HG03520 (cell line): ENCODE results near the gene GPAT2.
"Not testable (repeated sequence)": the region's sequence is repeated elsewhere in the genome, so short reads cannot be mapped to it uniquely, and the experiment has no call there.

ENCODE experiments used
- ATAC-seq: cut with Tn5 transposase; IDR thresholded peaks from one replicate; pipeline ENCODE4 v1.9.1; 2021; ENCODE audit warnings: mild to moderate bottlenecking, moderate library complexity; ENCODE audit not compliant: unreplicated experiment

The GPAT2 gene, protein sequence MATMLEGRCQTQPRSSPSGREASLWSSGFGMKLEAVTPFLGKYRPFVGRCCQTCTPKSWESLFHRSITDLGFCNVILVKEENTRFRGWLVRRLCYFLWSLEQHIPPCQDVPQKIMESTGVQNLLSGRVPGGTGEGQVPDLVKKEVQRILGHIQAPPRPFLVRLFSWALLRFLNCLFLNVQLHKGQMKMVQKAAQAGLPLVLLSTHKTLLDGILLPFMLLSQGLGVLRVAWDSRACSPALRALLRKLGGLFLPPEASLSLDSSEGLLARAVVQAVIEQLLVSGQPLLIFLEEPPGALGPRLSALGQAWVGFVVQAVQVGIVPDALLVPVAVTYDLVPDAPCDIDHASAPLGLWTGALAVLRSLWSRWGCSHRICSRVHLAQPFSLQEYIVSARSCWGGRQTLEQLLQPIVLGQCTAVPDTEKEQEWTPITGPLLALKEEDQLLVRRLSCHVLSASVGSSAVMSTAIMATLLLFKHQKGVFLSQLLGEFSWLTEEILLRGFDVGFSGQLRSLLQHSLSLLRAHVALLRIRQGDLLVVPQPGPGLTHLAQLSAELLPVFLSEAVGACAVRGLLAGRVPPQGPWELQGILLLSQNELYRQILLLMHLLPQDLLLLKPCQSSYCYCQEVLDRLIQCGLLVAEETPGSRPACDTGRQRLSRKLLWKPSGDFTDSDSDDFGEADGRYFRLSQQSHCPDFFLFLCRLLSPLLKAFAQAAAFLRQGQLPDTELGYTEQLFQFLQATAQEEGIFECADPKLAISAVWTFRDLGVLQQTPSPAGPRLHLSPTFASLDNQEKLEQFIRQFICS

DNA sequence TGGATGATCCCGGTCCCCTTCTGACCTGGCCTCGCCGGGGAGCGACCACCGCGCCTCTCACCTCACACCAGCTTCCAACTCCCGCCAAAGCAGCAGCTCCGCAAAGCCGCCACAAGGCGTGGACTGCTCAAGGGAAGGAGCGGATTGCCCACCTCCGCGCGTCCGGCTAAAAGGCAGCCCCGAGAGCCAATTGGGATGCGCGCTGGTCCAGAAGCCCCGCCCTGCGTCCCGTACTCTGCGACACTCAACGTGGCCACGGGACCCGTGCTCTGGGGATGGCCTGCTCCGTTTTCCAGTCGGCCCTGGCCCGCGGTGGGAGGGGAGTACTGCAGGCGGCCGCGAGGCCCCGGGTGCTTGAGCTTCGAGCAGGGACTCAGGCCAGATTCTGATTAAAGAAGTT lies at the start of gene GPAT2:
Gene GPAT2, minus strand, starts transcription at position 125 of the 400 bp plus-strand sequence. CDS start 2,557 bp downstream, outside the sequence.
- ATAC-seq = not testable (repeated sequence)

DNA sequence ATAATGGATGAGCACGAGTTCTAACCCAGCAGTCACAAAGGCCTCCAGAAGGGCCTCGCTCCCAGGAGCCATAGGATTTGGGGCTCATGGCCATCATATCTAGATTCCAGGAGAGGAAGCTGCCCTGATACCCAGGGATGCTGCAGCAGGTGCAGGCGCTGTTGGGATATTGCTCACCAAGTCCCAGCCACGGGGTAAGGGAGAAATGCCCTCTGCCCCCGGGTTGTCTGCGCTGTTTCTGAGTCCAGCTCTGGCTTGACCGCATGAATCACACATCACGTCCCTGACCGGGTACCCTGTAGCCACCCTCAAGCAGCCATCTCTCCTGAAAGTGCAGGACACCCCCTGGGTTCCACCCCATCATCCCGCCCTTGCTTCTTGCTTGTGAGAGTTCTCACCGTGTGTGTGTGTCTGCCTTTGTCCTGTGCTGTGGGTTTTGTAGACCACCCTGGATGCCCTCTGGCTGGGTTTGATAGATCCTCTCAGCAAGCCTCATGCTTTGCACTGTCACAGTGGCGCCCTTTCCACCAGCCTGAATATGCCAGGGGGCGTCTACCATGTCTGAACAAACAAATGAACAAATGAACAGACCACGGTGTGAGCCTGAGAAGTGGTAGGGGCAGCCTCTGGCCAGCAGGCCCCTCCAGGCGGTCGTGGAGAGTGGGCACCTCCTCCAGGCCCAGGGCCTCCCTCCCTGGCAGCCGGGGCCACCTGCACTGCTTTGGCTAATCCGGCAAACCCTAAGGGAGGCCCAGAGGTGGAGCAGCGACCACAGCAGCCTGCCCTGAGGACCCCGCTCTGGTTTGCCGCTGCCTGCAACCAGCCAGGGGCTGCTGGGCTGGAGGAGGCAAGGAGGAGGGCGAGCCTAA lies 49.5 kb upstream of the GPAT2 start:
- no peak for ATAC-seq

DNA sequence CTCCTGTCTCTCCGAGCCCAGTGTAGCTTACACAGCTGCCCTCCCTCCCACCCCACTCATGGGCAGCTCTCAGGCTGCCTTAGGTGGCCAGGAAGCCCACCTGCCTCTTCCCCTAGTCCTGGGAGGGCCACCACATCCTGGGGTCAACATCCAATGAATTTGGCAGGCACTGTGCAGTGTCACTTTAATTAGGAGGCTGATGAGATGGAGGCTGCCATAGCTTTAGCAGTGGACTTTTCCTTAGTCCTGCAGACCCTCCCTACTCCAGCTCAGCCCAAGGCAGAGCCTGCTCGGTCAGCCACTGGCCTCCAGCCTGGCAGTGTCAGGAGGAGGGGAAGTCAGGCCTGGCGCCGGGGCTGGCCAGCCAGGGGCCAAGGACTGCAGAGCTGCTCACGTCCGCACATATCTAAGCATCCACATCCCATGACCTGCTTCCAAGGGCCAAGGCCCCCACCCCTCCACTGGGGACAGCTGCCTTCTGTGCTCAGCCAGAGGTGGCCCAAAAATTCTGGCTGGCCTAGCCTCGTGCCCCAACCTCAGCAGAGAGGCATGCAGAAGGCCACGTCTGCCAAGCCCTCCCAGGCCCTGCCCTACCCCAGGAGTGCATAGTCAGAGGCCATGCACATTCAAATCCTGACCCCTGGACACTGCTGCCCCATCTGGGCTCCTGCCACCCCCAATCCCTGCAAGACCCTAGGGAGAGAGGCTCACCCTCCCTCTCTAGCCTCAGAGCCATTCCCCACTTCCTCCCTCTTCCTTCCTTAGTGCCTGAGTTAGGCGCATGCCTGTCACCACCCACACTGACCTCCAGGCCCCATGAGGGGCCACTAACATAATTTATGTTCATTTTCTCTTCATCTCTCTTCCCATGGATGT lies 48.6 kb upstream of the GPAT2 start:
- ATAC-seq = no peak

DNA sequence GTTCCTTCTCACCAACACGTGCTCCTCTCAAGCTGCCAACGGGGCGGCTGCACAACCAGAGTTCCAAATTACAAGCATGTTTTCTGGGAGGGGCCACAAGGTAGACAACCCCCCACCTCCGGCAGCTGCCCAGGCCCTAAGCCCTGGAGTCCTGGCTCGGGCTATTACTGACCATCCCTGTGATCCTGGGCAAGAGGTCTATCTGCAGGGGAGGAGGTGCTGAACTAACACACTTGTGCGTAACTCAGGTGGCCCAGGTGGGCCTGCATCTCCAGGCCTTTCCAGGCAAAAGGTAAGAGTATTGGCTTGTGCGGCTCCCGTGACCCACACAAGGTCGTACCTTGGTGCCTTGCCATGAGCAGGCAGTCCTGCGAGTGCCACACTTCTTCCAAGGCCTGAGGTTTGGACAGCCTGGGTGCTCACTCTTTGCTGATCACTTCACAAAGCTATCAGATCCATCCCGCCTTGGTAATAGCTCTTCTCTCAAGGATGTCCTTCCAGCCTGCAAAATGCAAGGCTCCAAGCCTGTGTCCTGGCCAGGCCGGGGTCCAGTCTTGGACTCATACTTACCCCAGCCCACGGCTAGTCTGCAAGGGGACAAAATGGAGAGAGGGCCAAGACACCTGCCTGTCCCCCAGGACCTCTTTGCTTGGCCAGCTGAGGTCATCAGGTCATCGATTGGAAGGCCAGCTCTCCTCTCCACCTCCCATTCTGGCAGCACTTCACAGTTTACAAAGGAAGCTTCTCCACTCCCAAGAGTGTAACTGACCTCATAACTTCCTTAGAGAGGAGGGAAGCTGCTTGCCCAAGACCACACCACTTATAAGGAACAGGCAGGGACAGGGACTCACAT lies 47.7 kb upstream of the GPAT2 start:
- no peak for ATAC-seq

DNA sequence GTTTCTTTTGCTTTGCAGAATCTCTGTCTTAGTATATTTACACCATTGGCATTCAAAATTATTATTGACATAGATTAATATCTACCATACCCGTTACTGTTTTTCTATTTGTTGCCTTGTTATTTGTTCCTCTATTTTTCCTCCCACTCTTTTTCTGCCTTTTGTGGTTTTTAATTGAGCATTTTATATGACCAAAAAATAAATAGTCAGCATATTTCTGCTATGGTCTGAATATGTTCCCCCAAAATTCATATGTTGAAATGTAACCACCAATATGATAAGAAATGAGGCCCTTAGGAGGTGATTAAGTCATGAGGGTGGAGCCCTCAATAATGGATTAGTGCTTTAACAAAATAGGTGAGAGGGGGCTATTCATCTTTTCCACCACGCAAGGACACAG lies 46.3 kb upstream of the GPAT2 start:
- no peak for ATAC-seq

DNA sequence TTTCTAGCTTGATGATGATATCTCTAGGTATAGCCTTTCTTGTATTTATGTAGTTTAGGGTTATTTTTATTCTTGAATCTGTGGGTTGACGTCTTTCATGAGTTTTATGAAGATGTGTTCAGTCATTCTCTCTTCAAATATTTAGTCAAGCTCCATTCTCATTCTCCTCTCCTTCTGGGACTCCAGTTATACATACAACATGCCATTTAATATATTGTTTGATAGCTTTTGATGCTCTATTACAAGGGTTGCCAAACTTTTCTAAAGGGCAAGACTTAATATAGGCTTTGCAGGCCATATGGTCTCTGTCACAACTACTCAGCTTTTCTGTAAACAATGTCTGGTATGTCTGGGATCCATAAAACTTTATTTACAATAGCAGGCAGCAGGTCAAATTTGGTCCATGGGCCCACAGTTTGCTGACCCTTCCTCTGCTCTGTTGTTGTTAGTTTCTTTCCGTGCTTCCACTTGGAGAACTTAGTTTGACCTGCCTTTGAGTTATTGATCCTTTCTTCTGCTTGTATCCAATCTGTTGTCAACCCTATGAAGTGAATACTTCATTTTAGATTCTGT lies 40.6 kb upstream of the GPAT2 start:
- ATAC-seq = no peak

DNA sequence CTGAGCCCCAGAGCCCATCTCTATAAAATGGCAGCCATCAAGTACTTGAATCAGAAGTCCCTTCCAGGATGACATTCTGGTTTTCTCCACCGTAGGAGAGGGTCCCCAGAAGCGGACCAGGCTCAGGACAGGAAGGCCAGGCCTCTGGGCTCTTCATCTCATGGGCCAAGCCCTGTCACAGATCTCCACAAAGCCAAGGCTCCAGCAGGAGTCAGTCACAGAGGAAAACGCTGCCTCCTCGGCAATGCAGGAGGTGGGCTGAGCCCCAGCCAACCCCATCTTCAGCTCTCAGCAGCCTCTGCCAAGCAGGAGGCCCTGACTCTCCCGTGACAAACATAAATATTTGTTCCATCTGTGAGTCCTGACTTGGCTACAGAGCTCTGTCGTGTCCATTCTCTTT lies 39.4 kb upstream of the GPAT2 start:
- no peak for ATAC-seq

DNA sequence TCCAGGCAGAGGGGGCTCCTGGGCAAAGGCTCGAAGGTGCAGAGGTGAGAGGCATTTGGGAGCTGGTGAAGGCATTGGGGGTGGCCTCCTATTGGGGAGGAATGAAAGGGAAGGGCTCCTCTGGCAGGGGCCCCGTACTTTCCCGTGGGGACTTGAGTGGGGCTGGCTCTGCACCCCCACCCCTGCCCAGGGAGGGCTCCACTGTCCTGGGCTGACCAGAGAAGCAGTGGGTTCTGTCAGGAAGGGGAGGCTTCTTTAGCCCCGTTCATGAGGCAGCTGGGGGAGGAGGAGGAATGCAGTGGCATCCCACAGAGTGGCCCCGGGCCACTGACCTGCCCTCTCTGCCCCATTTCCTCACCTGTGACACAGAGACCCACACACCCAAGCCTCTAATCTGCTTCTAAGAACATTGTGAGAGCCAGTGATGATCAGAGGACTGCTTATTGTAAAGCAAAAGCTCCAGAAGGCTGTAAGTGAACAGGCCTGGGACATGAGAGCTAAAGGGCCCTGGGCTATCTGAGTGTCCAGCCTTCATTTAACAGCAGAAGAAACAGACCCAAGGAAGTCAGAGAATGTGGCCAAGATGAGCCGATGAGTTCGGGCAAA lies 38.6 kb upstream of the GPAT2 start:
- no peak for ATAC-seq

DNA sequence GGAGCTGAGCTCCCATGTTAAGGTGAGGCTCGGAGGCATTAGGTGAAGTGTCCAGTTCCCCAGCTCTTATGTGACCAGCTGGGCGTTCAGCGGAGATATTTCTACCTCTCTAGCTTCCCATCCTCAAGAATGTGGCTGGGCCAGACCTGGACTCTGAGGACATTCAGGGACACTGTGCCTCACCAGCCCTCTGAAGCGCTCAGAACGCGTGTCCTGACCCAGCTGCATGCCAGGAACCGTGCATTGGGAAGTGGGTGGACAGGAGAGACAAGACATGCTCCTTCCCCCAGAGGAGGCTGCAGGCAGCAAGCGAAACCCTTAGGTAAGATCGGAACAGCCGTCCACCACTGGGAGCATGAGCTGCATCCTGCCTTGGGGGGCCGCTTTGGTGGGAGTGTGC lies 38.0 kb upstream of the GPAT2 start:
- ATAC-seq = no peak

DNA sequence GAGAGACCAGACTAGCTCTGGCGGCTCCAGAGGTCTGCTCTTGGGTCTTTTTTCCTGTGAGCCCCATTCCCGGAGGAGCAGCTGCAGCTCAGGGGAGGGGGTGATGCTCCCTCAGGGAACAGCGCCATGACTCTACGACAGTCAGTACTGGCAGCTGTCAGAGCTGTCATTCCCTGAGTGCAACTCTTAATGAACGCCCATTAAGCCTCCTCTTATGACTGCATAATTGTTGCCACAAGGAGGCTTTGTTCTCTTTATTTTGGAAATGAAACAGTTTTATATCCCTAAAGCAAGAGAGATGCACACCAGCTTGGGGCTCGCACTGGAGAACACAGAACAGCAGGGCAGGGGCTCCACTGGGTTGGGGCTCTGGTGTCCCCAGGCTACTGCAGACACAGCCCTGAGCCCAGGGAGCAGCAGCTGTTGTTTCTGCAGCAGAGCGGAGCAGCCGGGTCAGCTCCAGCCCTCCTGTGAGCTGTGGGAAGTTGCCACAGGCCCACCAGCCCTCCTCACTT lies 37.3 kb upstream of the GPAT2 start:
- not testable (repeated sequence) for ATAC-seq

DNA sequence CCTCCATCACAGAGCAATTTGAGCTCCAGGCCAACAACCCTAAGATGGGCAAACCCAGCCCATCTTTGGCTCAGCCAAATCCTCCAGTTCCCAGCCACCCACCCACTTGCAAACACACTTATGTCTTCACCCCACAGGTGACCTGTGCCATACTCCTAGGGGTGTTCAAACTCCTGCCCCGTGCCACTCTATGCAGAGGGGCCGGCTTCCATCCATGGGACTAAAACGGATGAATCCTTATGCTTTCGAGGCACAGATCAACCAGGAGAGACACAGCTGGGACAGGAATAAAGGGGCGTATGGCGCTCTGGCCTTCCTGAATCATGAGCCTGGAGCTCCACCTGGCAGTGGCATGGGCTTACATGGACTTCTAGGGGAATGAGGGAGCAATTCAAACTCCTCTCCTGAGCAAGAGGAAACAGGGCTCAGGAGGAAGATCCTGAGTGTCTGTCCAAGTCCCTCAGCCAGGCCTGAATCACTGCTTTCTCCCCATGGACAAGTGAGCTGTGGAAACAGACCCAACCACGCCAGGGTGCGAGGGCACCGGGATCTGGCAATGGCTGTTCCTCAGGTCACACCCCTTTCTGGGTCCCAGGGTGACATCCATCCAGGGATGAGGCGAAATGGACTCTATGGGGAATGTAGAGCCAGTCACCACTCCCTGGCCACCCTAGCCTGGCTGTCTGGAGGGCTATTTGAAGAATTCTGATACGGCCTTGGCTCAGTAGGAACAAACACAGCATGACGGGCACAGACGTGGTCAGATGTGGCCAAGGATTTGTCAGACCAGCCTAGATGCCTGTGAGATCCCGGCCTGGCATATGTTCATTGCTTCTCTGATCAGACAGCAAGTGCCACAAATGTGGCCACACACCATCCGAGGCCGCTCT lies 36.6 kb upstream of the GPAT2 start:
- ATAC-seq = not testable (repeated sequence)

DNA sequence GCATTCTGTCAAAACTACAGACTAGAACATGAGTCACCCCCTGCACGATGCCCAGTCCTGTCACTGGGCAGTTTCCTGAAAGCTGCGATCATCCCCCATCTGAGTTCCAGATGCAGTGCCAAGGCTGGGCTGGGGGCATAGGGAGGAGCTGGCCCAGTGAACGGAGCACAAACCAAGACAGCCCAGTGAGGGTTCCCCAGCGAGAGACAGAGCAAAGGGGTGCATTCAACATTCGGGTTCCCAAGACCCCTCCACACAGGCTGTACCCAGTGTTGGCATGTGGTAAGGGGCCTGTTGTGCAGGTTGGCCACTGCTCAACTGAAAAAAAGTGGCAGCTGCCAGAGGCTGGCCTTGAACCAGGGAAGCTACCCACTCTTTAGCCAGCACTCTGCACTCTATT lies 35.6 kb upstream of the GPAT2 start:
- not testable (repeated sequence) for ATAC-seq

DNA sequence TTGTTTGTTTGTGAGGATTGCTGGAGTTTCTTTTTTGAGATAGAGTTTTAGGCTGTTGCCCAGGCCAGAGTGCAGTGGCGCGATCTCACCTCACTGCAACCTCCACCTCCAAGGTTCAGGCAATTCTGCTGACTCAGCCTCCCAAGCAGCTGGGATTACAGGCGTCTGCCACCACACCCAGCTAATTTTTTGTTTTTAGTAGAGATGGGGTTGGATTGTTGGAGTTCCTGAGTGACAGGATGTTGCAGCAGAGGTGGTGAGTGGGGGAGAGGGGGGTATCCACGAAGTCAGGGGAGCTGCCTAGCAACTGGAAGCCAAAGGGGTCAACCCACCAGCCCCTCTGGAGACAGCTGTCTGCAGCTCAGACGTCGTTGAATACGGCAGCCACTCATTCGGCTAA lies 35.2 kb upstream of the GPAT2 start:
- not testable (repeated sequence) for ATAC-seq

DNA sequence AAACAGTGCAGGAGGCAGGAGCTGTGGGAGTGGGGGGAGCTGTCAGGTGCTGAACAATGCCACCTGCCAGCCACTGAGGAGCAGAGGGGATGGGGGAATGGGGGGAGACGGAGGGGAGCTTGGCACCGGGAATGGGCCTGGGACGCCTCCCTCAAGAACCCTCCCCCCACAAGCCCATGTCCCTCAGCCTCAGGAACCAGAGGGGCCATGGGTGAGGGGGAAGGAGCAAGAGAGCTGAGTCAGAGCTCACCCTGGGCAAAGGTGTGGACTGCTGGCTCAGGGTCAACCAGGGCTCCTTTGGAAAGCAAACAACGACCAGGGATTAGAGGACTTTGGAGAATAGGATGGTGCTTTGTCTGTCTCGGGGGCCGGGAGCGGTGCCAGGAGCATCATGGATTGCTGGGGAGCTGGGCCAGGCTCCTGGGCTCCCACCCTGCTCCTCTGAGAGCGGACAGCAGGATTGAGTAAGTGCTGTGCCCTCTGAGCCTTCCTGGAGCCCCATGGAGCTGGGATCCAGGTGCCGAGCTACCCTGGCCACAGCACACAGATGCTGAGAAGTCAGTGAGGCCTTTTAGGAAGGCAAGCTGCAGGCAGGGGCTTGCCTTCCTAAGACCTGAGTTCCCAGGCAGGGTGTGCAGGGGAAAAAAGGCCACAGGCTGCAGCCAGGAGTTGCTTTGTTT lies 33.3 kb upstream of the GPAT2 start:
- not testable (repeated sequence) for ATAC-seq

DNA sequence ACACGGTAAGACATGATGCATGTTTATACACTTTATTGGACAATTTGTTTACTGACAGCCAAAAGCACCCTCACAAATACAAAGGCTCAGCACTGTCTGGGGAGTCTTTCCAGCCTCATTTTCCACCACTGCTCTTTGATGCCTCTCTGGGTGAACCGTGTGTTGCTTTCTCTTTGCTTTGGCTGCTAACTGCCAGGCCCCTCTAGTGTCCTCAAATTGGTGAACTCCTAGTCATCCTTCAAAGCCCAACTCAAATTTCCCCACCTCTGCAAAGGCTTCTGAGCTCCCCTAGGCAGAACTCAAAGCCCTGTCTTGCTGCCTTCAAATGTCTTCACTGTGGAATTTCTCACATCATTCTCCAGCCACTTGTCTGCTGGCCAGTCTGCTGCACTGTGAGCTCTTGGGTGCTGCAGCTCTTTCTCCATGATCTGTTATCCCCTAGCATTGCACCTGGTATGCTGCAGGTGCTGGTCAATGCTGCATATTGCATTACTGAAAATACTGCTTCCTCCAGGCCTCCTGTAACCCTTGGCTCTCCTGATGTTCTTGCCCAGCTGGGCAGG lies 32.5 kb upstream of the GPAT2 start:
- ATAC-seq = not testable (repeated sequence)

DNA sequence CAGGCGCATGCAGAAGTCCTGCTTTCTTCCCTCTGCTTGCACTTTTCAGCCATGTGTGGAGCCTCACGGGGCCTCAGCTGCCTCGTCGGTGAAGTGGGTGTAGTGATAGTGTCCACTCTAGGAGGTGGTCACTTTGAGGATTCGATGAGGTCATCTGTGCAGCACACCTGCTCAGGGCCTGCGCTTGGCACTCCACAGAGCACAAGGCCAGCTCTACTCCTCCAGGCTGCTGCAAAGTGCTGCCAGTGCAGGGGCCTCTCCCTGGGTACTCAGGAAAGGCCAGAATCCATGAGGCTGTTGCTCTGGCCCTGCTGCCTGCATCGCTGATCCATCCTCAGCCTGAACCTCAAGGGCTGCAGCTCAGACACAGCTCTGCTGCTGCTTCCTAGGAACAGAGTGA lies 31.8 kb upstream of the GPAT2 start:
- not testable (repeated sequence) for ATAC-seq
